Measurements from ENCODE around the gene EIF2B4. TPM values are rescaled to one million over a fixed set of nuclear protein-coding genes. Genes with fewer than 3 reads are reported as not detected.

Gene EIF2B4
- total and polyA plus RNA-seq, 2 of the 13 experiments (the other 11 are each of a cell fraction or from before 2014, with no cell fraction given): 91.5 to 96.4 TPM

DNA sequence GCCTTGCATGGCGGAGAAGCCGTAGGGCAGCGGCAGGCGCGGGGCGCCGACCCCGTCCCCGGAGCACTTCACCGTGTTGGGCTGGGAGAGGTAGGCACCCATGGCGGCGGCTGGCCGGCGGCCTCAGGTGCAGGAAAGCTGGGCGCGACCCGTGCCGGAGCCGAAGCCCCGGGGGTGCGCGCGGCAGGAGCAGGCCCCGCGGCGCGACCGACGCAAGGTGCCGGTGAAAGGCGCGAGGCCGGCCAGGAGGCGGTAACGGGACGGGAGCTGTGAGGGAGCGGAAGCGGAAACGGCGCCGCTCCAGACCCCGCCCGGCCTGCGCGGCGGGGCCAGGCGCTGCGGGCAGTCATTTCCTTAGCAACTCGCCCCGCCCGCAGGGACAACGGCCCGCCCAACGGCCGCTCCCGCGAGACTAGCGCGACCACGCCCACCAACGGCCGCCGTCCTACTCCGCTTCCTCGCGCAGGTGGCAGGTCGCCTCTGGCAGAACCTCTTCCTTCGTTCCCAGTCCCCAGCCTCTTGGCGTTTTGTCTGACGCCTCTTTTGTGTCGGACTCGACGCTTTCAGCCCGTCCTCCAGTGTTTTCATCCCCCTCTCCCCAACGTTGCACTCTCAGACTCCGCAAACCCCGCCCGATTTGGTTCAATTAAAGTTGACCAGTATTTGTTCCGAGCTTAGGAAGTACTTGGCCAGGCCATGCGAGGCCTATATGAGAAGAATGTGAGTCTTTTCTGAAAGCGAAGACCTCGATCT, 39.4 kb upstream of the EIF2B4 start, which contains the start of gene PPM1G (continued):
- no peak for TF ChIP-seq SOX13 (IDR thresholded peaks at IDR 0.05)
- peak in 1 of 2 experiments; percentile 45; a peak in 1 of 4 replicates for TF ChIP-seq SOX13 (CRISPR knock-in tag; conservative IDR thresholded peaks at IDR 0.05 in 1 of 2, IDR thresholded peaks at IDR 0.05 in 1 of 2)
- no peak for TF ChIP-seq NBN (conservative IDR thresholded peaks at IDR 0.05)
- peak; percentile 97; the same call in 1 of the 2 replicates for TF ChIP-seq TOPORS (CRISPR knock-in tag; IDR thresholded peaks at IDR 0.05)
- TF ChIP-seq SAFB2 (CRISPR knock-in tag; IDR thresholded peaks at IDR 0.05; ENCODE audit: borderline replicate concordance, low read depth): peak; percentile 96; the same call in 1 of the 2 replicates
- TF ChIP-seq ZMYM4 (CRISPR knock-in tag; IDR thresholded peaks at IDR 0.05): peak; percentile 92
- TF ChIP-seq, protein P1, sequence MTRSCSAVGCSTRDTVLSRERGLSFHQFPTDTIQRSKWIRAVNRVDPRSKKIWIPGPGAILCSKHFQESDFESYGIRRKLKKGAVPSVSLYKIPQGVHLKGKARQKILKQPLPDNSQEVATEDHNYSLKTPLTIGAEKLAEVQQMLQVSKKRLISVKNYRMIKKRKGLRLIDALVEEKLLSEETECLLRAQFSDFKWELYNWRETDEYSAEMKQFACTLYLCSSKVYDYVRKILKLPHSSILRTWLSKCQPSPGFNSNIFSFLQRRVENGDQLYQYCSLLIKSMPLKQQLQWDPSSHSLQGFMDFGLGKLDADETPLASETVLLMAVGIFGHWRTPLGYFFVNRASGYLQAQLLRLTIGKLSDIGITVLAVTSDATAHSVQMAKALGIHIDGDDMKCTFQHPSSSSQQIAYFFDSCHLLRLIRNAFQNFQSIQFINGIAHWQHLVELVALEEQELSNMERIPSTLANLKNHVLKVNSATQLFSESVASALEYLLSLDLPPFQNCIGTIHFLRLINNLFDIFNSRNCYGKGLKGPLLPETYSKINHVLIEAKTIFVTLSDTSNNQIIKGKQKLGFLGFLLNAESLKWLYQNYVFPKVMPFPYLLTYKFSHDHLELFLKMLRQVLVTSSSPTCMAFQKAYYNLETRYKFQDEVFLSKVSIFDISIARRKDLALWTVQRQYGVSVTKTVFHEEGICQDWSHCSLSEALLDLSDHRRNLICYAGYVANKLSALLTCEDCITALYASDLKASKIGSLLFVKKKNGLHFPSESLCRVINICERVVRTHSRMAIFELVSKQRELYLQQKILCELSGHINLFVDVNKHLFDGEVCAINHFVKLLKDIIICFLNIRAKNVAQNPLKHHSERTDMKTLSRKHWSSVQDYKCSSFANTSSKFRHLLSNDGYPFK (CRISPR knock-in tag; IDR thresholded peaks at IDR 0.05; ENCODE audit: borderline replicate concordance): peak; percentile 68; the same call in 1 of the 2 replicates
- TF ChIP-seq, protein P2, sequence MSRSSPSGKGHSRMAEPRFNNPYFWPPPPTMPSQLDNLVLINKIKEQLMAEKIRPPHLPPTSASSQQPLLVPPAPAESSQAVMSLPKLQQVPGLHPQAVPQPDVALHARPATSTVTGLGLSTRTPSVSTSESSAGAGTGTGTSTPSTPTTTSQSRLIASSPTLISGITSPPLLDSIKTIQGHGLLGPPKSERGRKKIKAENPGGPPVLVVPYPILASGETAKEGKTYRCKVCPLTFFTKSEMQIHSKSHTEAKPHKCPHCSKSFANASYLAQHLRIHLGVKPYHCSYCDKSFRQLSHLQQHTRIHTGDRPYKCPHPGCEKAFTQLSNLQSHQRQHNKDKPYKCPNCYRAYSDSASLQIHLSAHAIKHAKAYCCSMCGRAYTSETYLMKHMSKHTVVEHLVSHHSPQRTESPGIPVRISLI (CRISPR knock-in tag; IDR thresholded peaks at IDR 0.05; ENCODE audit: borderline replicate concordance): peak; percentile 64; the same call in 1 of the 2 replicates
- TF ChIP-seq ZNF775 (CRISPR knock-in tag; IDR thresholded peaks at IDR 0.05; ENCODE audit: borderline replicate concordance): no peak; the same call in 1 of the 2 replicates
- no peak for TF ChIP-seq ZNF484 (CRISPR knock-in tag; IDR thresholded peaks at IDR 0.05; ENCODE audit: borderline replicate concordance, low read depth)
- TF ChIP-seq, protein P3, sequence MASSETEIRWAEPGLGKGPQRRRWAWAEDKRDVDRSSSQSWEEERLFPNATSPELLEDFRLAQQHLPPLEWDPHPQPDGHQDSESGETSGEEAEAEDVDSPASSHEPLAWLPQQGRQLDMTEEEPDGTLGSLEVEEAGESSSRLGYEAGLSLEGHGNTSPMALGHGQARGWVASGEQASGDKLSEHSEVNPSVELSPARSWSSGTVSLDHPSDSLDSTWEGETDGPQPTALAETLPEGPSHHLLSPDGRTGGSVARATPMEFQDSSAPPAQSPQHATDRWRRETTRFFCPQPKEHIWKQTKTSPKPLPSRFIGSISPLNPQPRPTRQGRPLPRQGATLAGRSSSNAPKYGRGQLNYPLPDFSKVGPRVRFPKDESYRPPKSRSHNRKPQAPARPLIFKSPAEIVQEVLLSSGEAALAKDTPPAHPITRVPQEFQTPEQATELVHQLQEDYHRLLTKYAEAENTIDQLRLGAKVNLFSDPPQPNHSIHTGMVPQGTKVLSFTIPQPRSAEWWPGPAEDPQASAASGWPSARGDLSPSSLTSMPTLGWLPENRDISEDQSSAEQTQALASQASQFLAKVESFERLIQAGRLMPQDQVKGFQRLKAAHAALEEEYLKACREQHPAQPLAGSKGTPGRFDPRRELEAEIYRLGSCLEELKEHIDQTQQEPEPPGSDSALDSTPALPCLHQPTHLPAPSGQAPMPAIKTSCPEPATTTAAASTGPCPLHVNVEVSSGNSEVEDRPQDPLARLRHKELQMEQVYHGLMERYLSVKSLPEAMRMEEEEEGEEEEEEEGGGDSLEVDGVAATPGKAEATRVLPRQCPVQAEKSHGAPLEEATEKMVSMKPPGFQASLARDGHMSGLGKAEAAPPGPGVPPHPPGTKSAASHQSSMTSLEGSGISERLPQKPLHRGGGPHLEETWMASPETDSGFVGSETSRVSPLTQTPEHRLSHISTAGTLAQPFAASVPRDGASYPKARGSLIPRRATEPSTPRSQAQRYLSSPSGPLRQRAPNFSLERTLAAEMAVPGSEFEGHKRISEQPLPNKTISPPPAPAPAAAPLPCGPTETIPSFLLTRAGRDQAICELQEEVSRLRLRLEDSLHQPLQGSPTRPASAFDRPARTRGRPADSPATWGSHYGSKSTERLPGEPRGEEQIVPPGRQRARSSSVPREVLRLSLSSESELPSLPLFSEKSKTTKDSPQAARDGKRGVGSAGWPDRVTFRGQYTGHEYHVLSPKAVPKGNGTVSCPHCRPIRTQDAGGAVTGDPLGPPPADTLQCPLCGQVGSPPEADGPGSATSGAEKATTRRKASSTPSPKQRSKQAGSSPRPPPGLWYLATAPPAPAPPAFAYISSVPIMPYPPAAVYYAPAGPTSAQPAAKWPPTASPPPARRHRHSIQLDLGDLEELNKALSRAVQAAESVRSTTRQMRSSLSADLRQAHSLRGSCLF (CRISPR knock-in tag; IDR thresholded peaks at IDR 0.05; ENCODE audit: borderline replicate concordance): 0 out of 2 replicates have a peak, but pooled peaks have one; percentile 44
- peak; percentile 97 for TF ChIP-seq BORCS8-MEF2B (CRISPR knock-in tag; IDR thresholded peaks at IDR 0.05)
- peak; percentile 91 for TF ChIP-seq MXI1 (IDR thresholded peaks at IDR 0.05; ENCODE audit: borderline replicate concordance, low read depth, low read length)
- TF ChIP-seq, protein P4, sequence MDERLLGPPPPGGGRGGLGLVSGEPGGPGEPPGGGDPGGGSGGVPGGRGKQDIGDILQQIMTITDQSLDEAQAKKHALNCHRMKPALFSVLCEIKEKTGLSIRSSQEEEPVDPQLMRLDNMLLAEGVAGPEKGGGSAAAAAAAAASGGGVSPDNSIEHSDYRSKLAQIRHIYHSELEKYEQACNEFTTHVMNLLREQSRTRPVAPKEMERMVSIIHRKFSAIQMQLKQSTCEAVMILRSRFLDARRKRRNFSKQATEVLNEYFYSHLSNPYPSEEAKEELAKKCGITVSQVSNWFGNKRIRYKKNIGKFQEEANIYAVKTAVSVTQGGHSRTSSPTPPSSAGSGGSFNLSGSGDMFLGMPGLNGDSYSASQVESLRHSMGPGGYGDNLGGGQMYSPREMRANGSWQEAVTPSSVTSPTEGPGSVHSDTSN (CRISPR knock-in tag; IDR thresholded peaks at IDR 0.05): no peak
- TF ChIP-seq, protein P5, sequence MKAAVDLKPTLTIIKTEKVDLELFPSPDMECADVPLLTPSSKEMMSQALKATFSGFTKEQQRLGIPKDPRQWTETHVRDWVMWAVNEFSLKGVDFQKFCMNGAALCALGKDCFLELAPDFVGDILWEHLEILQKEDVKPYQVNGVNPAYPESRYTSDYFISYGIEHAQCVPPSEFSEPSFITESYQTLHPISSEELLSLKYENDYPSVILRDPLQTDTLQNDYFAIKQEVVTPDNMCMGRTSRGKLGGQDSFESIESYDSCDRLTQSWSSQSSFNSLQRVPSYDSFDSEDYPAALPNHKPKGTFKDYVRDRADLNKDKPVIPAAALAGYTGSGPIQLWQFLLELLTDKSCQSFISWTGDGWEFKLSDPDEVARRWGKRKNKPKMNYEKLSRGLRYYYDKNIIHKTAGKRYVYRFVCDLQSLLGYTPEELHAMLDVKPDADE (CRISPR knock-in tag; IDR thresholded peaks at IDR 0.05): peak; percentile 92
